Ascending aorta (tissue), 2 donors: ENCODE data around the gene TAF15. TPM values are rescaled to one million over a fixed set of nuclear protein-coding genes. Genes with fewer than 3 reads are reported as not detected.

Experiments used
- DNase-seq, 2 donors: peaks; one replicate each; pipeline ENCODE4 v3.0.0-alpha.2; 2019; ENCODE audit warnings: low spot score in 2 of 2
- H3K27ac ChIP-seq, 2 donors: fragments of 200-600 bp; sonication (generic); one replicate each; pipeline ENCODE4 v1.5.1; 2016 to 2017; ENCODE audit warnings: mild to moderate bottlenecking in 1 of 2
- H3K27me3 ChIP-seq: fragments of 200-600 bp; sonication (generic); one replicate; pipeline ENCODE4 v1.5.1; 2017
- H3K36me3 ChIP-seq, 2 donors: fragments of 200-600 bp; sonication (generic); one replicate each; pipeline ENCODE4 v1.5.1; 2016
- H3K4me1 ChIP-seq, 2 donors: fragments of 200-600 bp; sonication (generic); one replicate each; pipeline ENCODE4 v1.5.1; 2016 to 2017; ENCODE audit warnings: mild to moderate bottlenecking in 1 of 2
- H3K4me3 ChIP-seq, 2 donors: fragments of 200-600 bp; sonication (generic); one replicate each; pipeline ENCODE4 v1.5.1; 2016 to 2017; ENCODE audit warnings: mild to moderate bottlenecking in 1 of 2
- H3K9me3 ChIP-seq, 2 donors: fragments of 200-600 bp; sonication (generic); one replicate each; pipeline ENCODE4 v1.5.1; 2016
- CTCF ChIP-seq, 3 experiments: fragments of 200-600 bp in 2 of 3; fragments of 450-650 bp in 1 of 3; sonication (generic) in 2 of 3; IDR thresholded peaks; one replicate each; pipeline ENCODE4 v1.5.1; 2016 to 2019; ENCODE audit warnings: antibody characterized with exemption in 3 of 3, mild to moderate bottlenecking in 1 of 3, moderate library complexity in 1 of 3
- intact Hi-C: fragments of 100-400 bp; cut with DNase I; formaldehyde crosslinking; loops from one replicate; pipeline ENCODE4 v1.15.1; 2023
- total RNA-seq: library from RNA; depleted of rRNA; stranded (reverse); fragments of >200 nt; gene quantifications from one replicate; pipeline ENCODE4 v1.1.0, GENCODE V29; 2016

The TAF15 gene
- total RNA-seq, 1 donor from 2014 or later, result 49.6 TPM

DNA sequence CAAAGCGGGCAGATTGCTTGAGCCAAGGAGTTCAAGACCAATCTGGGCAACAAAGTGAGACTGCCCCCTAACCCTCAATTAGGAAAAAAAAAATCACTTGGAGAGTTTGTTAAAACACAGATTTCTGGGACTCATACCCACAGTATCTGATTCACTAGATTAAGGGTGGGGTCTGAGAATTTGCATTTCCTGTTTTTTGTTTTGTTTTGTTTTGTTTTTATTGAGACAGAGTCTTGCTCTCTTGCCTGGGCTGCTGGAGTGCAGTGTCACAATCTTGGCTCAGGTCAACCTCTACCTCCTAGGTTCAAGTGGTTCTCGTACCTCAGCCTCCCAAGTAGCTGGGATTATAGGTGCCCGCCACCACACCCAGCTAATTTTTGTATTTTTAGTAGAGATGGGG, 58.3 kb downstream of the TAF15 start:
- Histone ChIP-seq H3K4me3 (no peak overlapping the region), H3K27ac (no peak overlapping the region), H3K9me3 (no peaks in the 10 kb centered on the region), H3K4me1 (peaks cover 0 to 7% of the 10 kb centered on the region in 2 donors), H3K36me3 (no peaks in the 10 kb centered on the region), H3K27me3 (no peaks in the 10 kb centered on the region)
- DNase-seq, result no peak
- intact Hi-C loops, result no loop called here
- TF ChIP-seq CTCF (IDR thresholded peaks at IDR 0.05), result no peak

GRCh38 chr17:35868737-35869136, 59.5 kb downstream of the TAF15 start, which contains the start of gene HEATR9:
HEATR9 (minus strand) TSS chr17:35868891; CDS start chr17:35868742, 149 bp downstream.
- no peak for TF ChIP-seq CTCF (IDR thresholded peaks at IDR 0.05)
- H3K27ac ChIP-seq, result no peak within 1 kb of the TSS
- H3K4me1 ChIP-seq, result peaks cover 0 to 7% of the 10 kb centered on the region in 2 donors
- intact Hi-C loops, result no loop called here
- no peaks in the 10 kb centered on the region for H3K9me3 ChIP-seq
- H3K4me3 ChIP-seq, result no peak within 1 kb of the TSS
- H3K36me3 ChIP-seq, result no peaks in the 10 kb centered on the region
- no peaks in the 10 kb centered on the region for H3K27me3 ChIP-seq
- no peak for DNase-seq

DNA sequence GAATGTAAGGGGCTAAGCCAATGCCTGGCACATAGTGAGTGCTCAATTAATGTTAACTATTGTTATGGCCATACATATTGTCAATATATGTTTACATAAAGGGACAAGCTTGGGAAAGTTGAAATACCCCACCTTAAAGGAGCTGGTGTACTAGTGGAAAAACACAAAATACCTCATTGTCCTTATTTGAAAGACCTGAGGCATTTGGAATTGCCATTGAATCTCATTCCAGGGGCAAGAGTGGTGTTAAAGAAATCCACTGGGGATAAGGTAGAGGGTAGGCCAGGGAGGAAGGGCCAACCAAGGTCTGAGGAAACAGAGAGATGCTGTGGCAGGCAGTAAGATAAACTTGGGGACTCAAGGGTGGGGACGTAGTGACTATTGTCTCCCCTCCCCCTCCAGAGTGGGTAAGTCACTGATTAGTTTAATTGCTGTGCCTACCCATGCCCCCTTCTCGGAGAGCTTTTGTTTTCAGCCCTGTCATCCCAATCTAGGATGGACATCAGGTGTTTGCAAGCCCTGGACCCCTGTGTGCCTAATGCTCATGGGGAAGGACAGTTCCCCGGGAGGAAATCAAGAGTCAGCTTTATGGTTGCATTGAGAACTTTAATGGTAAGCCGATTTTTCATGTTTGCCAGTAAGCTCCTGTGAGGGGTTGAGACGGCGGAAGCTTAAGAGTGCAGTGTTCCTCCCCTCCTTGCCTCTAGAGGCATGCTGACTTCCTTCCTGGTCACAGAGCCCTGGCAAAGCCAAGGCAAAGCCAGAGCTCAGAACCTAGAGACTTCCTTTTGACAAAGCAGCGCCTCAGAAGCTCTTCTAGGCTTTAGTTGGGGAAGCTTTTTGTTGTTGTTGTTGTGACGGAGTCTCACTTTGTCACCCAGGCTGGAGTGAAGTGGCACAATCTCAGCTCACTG, 61.9 kb downstream of the TAF15 start:
- H3K9me3 ChIP-seq, result no peaks in the 10 kb centered on the region
- peaks cover 0 to 6% of the 10 kb centered on the region in 2 donors for H3K4me1 ChIP-seq
- no peaks in the 10 kb centered on the region for H3K27me3 ChIP-seq
- H3K36me3 ChIP-seq, result no peaks in the 10 kb centered on the region
- no peak overlapping the region for H3K4me3 ChIP-seq
- intact Hi-C loops, result no loop called here
- no peak overlapping the region for H3K27ac ChIP-seq
- no peak for TF ChIP-seq CTCF (IDR thresholded peaks at IDR 0.05)
- no peak for DNase-seq

GRCh38 chr17:35872196-35872980, 63.1 kb downstream of the TAF15 start:
- Histone ChIP-seq H3K27me3 (no peaks in the 10 kb centered on the region), H3K36me3 (no peaks in the 10 kb centered on the region), H3K27ac (no peak overlapping the region), H3K9me3 (no peaks in the 10 kb centered on the region), H3K4me1 (no peaks in the 10 kb centered on the region), H3K4me3 (no peak overlapping the region)
- intact Hi-C loops, result no loop called here
- no peak for DNase-seq
- TF ChIP-seq CTCF (IDR thresholded peaks at IDR 0.05), result no peak

DNA sequence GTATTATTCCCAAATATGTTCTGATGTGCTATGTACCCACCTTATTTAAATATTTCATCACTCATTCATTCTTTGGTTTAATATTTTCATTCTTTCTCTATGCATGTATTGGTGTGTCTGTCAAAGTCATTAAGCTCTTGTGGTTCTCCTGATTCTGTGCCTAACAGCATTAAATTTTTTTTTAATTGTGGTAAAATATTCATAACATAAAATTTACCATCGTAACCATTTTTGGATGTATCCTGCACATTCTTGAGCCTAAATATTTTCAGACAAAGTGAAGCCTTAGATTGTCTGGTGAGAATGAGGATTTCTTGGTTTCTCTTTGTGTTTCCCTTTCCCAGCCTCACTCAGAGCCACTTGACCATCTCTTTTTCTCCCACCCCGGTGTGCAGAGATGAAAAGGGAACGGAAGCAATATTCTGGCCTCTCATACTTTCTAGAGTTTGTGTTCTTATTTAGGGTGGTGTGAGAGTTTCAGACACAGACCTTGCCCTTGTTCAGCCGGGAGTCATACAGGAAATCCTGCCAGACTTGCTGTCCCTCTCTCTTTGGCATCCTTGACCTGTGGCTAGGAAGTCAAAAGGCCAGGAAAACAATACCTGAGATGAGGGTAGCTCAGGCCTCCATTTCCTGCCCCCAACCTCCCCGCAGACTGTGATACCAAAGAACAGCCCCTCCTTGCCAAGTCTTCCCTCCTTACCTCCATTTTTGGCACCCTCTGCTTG, 66.0 kb downstream of the TAF15 start:
- H3K4me1 ChIP-seq, result no peaks in the 10 kb centered on the region
- no peak for DNase-seq
- intact Hi-C loops, result no loop called here

More for the DNA sequence above, 66.0 kb downstream of the TAF15 start:
- H3K27ac ChIP-seq, result no peak overlapping the region
- no peaks in the 10 kb centered on the region for H3K27me3 ChIP-seq
- H3K36me3 ChIP-seq, result no peaks in the 10 kb centered on the region
- no peaks in the 10 kb centered on the region for H3K9me3 ChIP-seq
- no peak for TF ChIP-seq CTCF (IDR thresholded peaks at IDR 0.05)
- H3K4me3 ChIP-seq, result no peak overlapping the region
